HG02981 (cell line): ENCODE results near the gene DDX47.

Source experiments
- ATAC-seq: cut with Tn5 transposase; IDR thresholded peaks from one replicate; pipeline ENCODE4 v1.9.1; 2021; ENCODE audit warnings: mild to moderate bottlenecking, moderate library complexity; ENCODE audit not compliant: unreplicated experiment

The DDX47 gene

DNA sequence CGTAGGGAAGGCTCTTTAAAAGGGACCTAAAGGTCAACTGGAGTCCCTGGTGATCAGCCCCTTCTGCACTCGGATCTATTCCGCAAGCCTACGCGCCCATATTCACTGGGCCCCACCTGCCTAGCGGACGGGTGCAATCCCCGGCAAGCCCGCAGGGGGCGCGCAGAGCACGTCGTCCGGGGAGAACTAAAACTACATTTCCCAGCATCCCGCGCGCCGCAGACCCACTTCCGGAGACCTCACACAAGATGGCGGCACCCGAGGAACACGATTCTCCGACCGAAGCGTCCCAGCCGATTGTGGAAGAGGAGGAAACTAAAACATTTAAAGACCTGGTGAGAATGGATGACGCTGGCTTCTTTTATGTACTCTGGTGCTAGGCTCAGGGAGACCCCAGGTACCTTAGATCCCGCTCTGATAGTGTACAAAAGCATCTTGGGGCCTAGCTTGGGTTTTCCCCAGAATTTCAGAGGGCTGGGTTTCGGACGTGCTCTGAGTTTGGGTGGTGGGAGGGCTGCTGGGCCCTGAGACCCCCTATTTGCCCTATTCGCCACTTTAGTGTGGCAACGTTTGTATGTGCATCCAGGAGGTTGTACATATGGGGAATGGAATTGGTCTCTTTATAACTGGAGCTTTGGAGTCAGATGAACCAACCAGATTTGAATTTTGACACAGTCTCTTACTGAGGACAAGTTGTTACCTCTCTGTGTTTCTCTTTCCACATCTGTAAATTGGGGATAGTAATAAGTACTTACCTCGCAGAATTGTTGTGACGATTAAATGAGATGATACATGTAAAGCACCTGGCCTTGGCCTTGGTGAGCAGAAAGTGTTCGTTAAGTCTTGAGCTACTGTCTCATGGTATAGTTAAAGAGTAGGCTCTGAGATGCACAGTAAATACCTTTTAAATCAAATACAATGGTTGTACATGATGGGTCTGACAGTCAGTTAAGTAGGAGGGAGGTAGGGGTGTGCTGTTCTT is at the start of gene DDX47:
DDX47 (plus strand) TSS at position 227 of the 982 bp plus-strand sequence; CDS start at position 249, 22 bp downstream.
- ATAC-seq, result peak; percentile 82

GRCh38 chr12:12764824-12765223 is 48.3 kb upstream of the DDX47 start:
- ATAC-seq, result no peak

- no peak for ATAC-seq
Measured at GRCh38 chr12:12770262-12770661, 42.9 kb upstream of the DDX47 start.

- ATAC-seq, result no peak
Measured at GRCh38 chr12:12774791-12775190, 38.4 kb upstream of the DDX47 start.

GRCh38 chr12:12776261-12776660 is 36.9 kb upstream of the DDX47 start:
- ATAC-seq, result no peak

- ATAC-seq, result no peak
Measured at GRCh38 chr12:12777092-12777491, 36.1 kb upstream of the DDX47 start.

DNA sequence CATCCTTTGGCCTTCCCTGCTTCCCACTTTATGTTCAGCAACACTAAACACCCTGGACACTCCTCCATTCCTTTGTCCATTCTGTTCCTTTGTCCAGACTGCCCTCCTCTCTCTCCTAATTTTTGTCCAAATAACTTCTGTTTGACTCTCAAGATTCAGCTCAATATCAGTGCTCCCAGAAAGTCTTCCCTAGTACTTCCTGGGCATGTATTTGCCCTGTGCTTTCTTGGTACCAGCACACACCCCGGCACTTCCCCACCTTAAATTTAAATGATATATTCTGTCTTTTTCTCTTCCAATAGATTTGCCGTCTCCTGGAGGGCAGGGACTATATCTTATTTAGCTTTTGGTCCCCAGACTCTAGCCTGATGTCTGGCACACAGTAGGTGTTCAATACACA is 34.1 kb upstream of the DDX47 start:
- ATAC-seq, result no peak

DNA sequence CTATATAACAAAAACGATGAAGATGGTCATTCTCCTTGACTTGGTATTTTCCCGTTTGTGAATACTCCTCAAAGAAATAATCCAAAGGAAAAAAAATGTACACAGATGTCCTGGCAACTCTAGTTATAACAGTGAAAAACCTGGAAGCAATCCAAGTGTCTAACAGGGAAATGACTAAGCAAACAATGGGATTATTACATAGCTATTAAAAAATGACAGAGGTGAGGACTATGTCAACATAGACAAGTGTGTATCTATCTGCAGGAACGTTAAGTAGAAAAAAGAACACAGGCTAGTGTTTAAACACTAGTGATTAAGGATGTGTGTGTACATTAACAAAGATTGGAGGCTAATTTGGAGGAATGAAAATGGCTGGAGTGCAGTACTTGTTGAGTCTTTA is 33.6 kb upstream of the DDX47 start:
- ATAC-seq, result no peak

GRCh38 chr12:12784116-12784515 is 29.0 kb upstream of the DDX47 start:
- no peak for ATAC-seq

- no peak for ATAC-seq
Measured at GRCh38 chr12:12784911-12785814, 28.0 kb upstream of the DDX47 start, which contains the start of gene APOLD1. TSS of gene APOLD1 (plus strand) at chr12:12785659. CDS start at chr12:12785692, 33 bp downstream.

- ATAC-seq, result peak; percentile 4
Measured at GRCh38 chr12:12786351-12786705, 26.8 kb upstream of the DDX47 start.

GRCh38 chr12:12786706-12787601 is 26.2 kb upstream of the DDX47 start:
- ATAC-seq, result peak; percentile 84

DNA sequence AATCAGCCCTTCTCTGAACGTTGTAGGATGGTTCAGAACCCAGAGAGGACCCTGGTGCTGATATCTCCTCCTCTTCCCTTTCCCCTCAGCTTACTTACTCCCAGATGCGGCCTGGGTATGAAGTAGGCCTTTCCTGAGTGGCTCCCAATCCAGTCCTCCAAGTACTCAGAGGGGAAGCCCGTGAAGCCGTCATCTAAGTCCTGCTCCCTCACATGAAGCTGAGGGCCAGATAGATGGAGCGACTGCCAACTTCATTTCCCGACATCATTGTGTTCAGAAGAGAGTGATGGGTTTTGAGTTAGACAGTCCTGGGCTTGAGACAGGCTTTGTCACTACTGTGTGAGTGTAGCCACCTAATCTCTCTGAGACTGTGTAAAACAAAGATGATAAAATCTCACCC is 25.0 kb upstream of the DDX47 start:
- no peak for ATAC-seq

GRCh38 chr12:12788675-12789368 is 24.3 kb upstream of the DDX47 start:
- ATAC-seq, result peak; percentile 49

DNA sequence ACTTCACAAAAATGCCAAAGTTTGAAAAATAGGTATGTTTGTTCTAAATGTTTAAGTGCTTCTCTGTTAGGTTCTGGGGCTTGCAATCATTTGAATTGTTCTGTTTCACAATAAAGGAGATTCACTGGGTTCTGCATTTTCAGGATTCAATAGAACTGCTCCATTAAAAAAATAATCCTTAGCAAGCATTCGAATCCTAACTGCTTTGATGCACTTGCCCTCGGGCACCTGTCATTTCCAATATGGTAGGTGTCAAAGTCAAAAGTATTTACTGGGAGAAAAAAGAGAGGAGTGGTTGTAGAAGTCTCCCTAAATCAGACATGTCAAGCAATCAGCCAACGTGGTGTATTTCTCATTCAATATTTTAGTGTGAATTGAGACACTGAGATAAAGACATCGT is 22.2 kb upstream of the DDX47 start:
- no peak for ATAC-seq

DNA sequence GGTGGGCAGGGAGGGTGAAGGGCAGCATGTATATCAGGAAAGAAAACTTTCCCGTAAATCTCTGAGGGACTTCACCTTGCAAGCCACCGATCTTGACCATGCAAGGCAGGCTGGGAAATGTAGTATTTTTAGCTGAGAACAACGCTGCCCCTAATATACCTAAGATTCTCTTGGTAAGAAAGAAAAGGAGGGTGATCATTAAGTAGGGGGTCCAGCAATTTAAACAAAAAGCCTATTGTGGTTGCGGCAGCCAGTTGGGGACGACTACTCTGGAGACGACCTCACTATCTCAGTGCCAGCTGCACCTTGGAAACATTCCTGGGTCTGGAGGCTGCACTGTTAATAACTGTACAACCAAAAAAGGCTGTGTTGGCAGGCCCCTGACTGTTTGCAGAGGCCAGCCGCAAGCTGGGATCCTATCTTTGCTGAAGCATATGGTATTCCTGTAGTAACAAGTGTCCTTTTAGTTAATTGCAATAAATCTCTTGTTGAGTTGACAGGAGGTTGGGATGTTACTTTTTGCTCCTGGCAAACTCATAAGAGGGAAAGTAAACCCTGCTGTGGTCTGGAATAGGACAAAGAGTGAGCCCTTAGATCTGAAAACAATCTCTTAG is 21.3 kb upstream of the DDX47 start:
- no peak for ATAC-seq

DNA sequence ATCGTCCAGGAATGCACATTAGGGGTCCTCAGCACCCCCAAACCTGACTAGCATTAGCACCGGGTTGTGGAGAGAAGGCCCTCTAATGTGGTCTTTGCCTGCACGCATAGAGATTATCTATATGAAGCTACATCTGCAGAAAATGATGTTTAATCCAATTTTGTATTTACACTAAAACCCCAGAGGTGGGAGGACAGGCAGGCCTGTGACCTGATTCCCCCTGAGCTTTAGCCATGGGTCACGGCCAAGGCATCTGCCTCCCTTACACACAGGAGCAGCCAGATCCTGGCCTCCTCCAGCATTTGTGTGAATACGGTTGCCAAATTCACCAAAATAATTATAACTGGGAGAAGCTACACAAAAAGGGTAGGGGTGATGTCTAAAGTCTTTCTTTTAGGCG is 20.7 kb upstream of the DDX47 start:
- no peak for ATAC-seq

GRCh38 chr12:12794686-12795085 is 18.5 kb upstream of the DDX47 start:
- no peak for ATAC-seq

GRCh38 chr12:12796171-12796570 is 17.0 kb upstream of the DDX47 start:
- no peak for ATAC-seq
